Erythroblast (primary cell): Measurements from ENCODE around the gene POLD3.

ENCODE experiments used
- GATA1 ChIP-seq: IDR thresholded peaks from 2 replicates; pipeline ENCODE4 v1.6.1; 2011; ENCODE audit warnings: low read depth, mild to moderate bottlenecking, control low read depth, low read length, moderate library complexity
- POLR2A ChIP-seq: IDR thresholded peaks from 2 replicates; pipeline ENCODE4 v1.6.1; 2011; ENCODE audit warnings: mild to moderate bottlenecking, low read length

GRCh38 chr11:74654976-74655375, 62.6 kb downstream of the POLD3 start:
- no peak for TF ChIP-seq POLR2A
- TF ChIP-seq GATA1 = no peak
